ENCODE data around the gene SART1.
A peak's percentile ranks its signal among the peaks of the same experiment; 100 is the strongest.

SART1 gene

GRCh38 chr11:65961267-65962140 is at the start of gene SART1:
TSS of gene SART1 (plus strand) at chr11:65961734. CDS start at chr11:65961781, 47 bp downstream.
- peak; percentile 98 for DNase-seq

GRCh38 chr11:65912845-65913244 is 48.7 kb upstream of the SART1 start:
- DNase-seq: no peak

- no peak for DNase-seq
These were observed 46.3 kb upstream of the SART1 start for GRCh38 chr11:65915101-65915820.

- DNase-seq: no peak
These were observed 45.7 kb upstream of the SART1 start for GRCh38 chr11:65915821-65916251.

GRCh38 chr11:65916391-65916790 is 45.1 kb upstream of the SART1 start:
- DNase-seq: no peak

- DNase-seq: no peak
These were observed 44.5 kb upstream of the SART1 start for GRCh38 chr11:65917077-65917433.

GRCh38 chr11:65917434-65918210 is 43.9 kb upstream of the SART1 start:
- no peak for DNase-seq

GRCh38 chr11:65918211-65919140 is 43.1 kb upstream of the SART1 start, which contains the start of gene C11orf68:
TSS of gene C11orf68 (minus strand) at chr11:65919062. CDS start at chr11:65919031, 31 bp downstream.
- no peak for DNase-seq

GRCh38 chr11:65919141-65919572 is 42.4 kb upstream of the SART1 start, which contains the start of gene DRAP1:
TSS of gene DRAP1 (plus strand) at chr11:65919426. CDS start at chr11:65919502, 76 bp downstream.
- peak; percentile 94 for DNase-seq

- DNase-seq: no peak
These were observed 41.8 kb upstream of the SART1 start for GRCh38 chr11:65919573-65920371.

GRCh38 chr11:65920372-65920802 is 41.1 kb upstream of the SART1 start:
- DNase-seq: no peak

GRCh38 chr11:65921033-65921555 is 40.4 kb upstream of the SART1 start:
- DNase-seq: no peak

- DNase-seq: no peak
These were observed 39.7 kb upstream of the SART1 start for GRCh38 chr11:65921876-65922275.

- no peak for DNase-seq
These were observed 39.0 kb upstream of the SART1 start for GRCh38 chr11:65922565-65922964.

- no peak for DNase-seq
These were observed 36.1 kb upstream of the SART1 start for GRCh38 chr11:65925397-65925796.

GRCh38 chr11:65927904-65928397 is 33.6 kb upstream of the SART1 start:
- DNase-seq: no peak

GRCh38 chr11:65928667-65929066 is 32.9 kb upstream of the SART1 start:
- no peak for DNase-seq

GRCh38 chr11:65931773-65932557 is 29.6 kb upstream of the SART1 start:
- no peak for DNase-seq

- DNase-seq: no peak
These were observed 29.0 kb upstream of the SART1 start for GRCh38 chr11:65932558-65932919.

- DNase-seq: no peak
These were observed 27.5 kb upstream of the SART1 start for GRCh38 chr11:65934014-65934413.

Measured in DMS79 (cell line).